ENCODE measurements around the gene COL6A6.

DNA sequence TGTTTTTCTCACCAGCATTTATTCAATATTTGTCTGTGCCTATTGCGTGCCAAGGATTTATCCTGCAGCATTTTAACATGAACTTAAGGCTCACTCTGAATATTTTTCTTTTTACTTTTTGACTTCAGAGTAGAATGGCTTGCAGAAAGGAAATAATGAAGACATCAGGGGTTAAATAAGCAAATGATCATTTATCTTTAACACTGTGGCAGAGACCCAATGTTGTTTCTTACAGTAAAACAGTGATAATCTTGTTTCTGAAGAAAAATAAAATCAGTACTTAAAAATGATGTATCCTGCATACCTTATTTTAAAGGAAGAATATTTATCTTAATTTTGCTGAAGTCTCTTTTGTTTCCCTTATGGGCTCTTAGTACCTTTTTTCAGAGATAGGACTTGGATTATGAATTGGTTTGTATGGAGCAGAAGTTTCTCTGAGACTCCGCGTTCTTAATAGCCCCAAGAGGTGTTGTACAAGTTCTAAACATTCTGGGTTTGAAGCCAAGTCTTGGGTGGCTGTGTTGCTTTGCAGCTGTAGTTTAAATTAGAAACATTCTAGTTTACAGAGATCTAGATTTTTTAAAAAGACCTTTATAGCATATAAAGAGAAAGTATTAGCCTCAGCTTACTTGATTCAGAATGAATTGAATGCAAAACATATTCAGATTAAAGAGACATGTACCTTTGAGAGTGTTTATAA is 40.5 kb downstream of the COL6A6 start:
- no peak for TF ChIP-seq CTCF (IDR thresholded peaks at IDR 0.05)
- TF ChIP-seq POLR2A (IDR thresholded peaks at IDR 0.05) = no peak
- no peak for TF ChIP-seq EP300 (IDR thresholded peaks at IDR 0.05; ENCODE audit: low read depth)
- no peak for TF ChIP-seq POLR2AphosphoS5 (IDR thresholded peaks at IDR 0.05)
